ENCODE results near the gene GOLGA8B.
A peak's percentile ranks its signal among the peaks of the same experiment; 100 is the strongest.
"Not testable (repeated sequence)": the region's sequence is repeated elsewhere in the genome, so short reads cannot be mapped to it uniquely, and the experiment has no call there.

Gene GOLGA8B

DNA sequence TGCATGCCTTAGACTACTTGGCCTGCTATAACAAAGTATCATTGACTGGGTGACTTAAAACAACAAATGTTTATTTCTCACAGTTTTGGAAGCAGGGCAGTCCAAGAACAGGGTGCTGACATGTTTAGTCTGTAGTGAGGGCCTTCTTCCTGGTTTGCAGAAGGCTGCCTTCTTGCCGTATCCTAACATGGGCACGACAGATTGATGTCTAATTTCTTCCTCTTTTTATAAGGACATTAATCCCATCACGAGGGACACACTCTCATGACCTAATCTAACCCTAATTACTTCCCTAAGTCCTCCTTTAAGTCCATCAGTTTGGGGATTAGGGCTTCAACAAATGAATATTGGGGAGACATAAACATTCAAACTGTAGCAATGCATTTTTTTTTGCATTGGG lies 10.9 kb upstream of the GOLGA8B start:
- peak; percentile 37 for DNase-seq

DNA sequence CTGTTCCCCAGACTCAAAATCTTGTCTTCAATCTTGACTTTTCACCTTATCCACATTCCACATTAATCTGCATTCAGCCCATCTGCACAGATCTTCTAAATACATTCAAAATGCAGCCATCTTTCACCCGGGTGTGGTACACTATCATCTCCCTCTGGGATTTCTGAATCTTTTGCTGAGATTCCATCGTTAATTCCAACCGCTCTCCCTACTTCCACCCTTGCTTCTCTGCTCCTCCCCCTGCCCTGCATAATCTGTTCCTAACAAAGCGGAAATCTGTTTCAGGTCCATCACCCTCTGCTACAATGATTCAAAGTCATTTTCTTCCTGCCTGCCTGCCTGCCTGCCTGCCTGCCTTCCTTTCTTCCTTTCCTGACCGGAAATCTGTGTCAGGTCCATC lies 7.9 kb upstream of the GOLGA8B start:
- DNase-seq: no peak

DNA sequence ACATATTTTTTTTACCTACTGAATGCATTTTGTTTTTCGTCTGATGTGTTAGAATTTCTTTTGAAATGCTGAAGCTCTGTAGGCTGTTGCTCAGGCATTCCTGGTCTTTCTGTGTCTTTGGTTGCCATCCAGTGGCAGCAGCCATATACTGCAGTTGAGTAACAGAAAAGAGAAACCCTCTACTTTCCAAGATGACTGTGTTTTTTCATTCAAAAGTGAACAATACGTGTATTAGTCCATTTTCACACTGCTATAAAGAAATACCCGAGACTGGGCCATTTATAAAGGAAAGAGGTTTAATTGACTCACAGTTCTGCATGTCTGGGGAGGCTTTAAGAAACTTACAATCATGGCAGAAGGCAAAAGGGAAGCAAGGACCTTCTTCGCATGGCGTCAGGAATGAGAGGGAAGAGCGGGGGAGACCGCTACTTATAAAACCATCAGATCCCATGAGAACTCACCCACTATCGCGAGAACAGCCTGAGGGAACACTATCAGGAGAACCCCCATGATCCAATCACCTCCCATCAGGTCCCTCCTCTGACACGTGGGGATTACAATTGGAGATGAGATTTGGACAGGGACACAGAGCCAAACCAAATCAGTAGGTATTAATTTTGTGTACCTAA lies 4.7 kb upstream of the GOLGA8B start:
- peak; percentile 68 for DNase-seq

DNA sequence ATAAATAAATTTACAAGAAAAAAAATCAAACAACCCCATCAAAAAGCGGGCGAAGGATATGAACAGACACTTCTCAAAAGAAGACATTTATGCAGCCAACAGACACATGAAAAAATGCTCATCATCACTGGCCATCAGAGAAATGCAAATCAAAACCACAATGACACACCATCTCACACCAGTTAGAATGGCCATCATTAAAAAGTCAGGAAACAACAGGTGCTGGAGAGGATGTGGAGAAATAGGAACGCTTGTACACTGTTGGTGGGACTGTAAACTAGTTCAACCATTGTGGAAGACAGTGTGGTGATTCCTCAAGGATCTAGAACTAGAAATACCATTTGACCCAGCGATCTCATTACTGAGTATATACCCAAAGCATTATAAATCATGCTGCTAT lies 2.5 kb upstream of the GOLGA8B start:
- not testable (repeated sequence) for DNase-seq

DNA sequence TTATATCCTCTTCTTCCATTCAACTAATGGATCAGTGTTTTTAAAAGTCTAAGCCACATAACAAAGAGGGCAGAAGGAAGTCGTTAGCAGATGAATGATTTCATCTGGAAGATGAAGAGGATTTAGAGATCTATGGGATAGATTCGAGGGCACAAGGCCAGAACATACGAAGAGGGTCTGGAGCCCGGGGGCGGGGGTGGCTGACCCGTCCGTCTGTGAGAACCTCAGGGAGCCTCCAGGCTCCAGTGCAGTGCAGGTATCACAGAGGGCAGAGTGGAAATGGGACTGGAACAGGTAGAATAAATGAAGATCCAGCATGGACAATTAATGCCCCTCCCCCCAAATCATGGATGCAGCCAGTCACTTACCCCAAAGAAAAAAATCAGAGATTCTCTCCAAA lies 1.5 kb upstream of the GOLGA8B start:
- no peak for DNase-seq

DNA sequence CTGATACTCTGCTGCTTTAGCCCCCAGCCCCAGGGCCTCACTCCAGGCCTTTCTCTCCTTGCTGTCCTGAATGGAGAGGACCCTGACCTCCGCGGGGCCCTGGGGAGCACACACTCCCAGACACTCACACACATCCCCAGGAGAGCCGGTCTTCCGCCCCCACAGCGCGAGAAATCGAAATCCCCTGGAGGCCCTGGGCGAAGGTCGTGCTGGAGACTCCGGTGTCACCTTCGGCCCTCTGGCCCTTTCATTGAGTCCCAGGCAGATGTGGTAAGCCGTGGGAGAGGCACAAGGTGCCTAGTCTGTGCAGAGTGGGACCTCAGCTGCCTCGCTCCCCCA lies 848 bp upstream of the GOLGA8B start:
- no peak for DNase-seq

DNA sequence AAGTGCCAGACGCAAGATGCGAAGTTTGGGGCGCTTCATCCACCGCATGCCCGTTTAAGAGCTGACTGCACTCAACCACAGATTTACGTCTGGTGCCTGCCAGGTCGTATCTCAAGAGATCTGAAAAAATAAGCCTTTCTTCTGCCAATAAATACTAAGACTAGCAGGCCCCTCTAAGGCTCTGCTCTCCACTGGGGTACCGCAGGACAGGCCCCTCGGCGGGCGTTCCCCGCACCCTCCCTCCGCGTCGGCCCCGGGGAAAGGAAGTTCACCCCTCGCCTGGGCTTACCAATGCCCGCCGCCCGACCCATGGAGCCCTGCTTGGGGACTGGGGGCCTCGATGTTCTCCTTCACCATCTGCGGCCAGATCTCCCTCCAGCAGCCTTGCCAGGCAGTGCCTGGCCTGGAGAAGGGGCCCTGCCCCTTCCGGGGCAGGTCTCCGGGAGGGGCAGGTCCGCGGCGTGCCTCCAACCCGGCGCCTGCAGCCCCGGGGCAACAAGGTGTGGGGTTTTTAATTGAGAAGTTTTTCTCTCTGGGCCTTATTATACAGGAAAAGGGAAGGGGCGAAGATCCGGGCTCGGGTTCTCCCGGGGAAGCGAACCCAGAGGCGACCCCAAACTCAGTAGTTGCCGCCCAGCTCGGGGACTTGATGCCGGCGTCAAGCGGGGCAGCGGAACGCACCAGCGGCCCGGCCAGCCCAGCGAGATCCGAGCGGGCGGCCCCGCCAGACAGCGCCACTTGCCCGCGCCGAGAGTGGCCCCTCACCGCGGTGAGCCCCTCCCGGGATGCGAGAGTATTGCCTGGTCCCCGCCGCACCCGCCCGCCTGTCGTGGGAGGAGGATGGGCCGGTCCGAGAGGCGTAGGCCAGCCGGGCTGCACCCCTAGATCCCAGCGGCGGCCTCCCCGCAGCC lies 735 bp downstream of the GOLGA8B start:
- peak; percentile 37 for DNase-seq

DNA sequence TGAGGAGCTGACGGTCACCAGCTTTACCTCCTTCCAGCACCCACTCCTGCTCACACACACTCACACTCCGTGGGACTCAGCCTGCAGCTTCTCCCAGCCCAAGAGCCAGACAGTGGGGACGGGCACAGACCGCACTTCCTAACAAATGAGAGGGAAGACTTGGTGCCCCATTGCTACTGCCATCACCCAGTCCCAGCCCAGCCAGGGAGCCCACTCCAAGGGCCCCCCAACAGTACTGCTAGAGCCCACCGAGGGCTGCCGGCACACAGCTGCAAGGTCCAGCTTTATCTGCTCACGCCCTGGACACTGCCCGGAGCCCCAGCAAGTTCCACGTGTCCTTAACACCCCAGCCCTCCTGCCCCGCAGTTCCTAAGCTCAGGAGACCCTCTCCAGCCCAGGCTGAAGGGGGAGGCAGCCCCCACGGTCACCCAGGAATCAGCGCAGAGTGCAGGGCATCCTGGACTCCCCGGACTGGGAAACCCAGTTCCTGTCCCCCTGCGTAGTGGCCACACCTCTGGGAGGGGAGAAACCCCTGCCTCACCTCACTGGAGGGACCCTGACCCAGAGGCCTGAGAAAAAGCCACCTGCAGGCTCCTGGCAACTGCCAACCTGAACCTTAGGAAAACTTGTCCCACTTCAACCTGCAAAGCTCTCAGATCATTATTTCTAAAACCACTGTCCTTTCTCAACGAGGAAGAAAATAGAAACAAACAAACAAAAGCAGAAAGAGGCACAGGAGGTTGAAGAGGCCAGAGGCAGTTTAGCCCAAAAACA lies 1.6 kb downstream of the GOLGA8B start:
- not testable (repeated sequence) for DNase-seq

DNA sequence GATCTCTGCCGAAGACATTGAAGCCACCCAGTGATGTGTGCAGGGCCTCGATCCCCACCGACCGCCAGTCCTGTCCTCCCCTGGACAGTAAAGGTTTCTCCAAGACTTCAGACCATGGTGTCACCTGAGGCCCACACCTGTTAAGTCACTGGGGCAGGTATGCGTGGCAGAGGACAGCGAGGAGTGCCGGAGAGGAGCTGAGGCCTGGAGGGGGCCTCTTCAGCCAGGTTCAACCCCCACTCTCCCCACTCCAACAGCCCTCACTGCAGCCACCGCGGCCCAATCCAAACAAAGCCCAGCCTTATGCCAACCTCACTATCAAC lies 2.4 kb downstream of the GOLGA8B start:
- DNase-seq: no peak

DNA sequence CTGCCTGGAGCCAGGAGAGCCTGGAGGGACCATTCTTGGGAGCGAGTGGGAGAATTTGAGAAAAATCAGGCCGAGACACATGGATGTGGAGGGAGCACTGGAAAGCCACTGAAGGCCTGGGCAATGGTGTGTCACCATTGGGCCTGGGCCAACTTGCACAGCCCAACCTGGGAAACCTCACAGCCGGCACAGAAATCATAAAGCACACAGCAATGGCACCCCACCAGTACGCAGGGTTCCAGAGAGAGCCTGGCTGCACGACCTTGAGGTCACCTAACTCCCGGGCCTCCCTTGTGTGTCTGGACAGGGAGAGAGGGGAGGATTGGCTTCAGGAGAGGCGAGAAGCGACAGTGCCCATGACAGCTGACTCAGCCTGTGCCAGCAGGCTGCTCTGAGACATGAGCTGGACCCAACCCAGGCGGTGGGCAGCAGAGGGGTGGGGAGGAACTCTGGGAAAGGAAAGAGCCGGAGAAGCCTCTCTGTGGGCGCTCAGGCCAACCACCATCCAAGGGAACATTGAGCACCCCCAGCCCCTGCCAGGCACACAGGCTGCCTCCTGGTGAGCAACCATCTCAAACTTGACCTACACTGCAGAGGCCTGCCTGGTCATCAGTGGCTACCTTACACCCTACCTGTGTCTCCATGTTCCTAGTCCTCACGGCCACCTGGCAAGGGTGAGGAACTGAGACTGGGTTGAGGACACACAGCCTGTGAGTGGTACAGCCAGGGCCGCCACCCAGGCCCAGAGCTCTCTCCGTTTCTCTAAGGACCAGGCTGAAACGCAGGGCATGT lies 3.0 kb downstream of the GOLGA8B start:
- DNase-seq: not testable (repeated sequence)

DNA sequence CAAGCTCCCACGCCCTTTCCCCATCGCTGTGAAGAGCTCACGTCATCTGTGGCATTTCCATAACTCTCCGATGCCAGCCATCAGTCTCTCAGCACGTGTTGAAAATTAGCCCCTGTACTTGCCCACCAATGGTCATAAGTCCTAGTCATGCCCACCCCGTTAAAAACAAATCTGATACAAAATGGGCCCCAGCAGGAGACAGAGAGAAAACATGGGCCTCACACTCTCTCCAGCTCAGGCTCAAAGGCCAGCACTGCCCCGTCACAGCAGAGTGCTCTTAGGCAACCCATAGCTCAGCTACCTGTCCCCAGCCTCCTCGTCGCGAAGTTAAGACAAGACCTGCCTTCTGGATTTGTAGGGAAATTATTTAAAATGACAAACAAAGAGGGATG lies 5.2 kb downstream of the GOLGA8B start:
- no peak for DNase-seq

DNA sequence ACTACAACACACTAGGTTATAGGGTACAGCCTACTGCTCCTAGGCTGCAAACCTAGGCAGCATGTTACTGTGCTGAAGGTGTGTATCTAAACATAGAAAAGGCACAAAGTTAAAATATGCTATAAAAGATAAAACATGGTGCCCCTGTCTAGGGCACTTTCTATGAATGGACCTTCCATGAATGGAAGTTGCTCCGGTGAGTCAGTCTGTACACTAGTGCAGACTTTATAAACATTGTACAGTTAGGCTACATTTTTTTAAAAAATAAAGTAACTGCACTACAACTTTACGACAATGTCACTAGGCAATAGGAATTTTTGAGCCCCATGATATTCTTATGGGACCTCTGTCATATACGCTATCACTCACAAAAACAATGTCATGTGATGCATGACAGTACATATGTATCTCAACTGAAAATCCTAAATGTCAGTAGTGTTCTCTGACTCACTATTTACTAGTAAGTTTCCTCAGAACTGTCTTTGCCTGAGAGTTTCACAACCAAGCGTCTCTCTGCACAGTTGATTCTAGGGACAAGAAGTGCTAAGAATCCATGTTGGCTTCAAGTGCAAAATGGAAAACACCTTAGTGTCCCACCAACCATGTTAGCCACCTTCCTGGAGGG lies 5.7 kb downstream of the GOLGA8B start:
- DNase-seq: peak; percentile 45

DNA sequence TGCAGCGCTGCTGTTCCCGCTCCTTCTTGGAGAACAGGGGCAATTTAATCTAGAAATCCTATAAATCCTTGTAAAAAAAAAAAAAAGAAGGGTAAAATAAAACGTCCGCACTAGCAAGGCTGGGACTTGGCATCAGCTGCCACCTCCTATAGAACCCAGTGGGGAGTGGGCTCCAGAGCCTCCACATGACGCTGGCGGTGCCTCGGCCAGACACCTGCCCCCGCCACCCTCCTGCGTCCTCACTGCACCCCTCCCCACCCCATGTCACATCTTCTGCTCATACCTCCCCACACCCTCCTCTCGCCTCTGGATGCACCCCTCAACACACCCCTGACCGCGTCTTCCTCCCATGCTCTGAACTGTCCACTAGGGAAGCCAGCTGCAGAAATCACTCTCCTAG lies 8.4 kb downstream of the GOLGA8B start:
- not testable (repeated sequence) for DNase-seq

DNA sequence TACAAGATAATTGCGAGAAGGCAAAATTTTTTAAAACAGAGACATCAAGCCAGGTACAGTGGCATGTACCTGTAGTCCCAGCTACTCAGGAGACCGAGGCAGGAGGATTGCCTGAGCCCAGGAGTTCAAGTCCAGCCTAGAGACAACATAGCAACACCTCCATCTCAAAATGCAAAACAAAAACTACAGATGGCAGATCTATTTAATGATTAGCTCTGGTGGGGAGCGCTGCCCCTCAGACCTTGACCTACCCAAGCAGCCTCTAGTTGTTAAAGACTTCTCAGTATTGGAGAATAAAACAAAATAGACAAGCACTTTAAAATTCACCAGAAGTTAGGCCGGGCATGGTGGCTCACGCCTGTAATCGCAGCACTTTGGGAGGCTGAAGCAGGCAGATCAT lies 10.5 kb downstream of the GOLGA8B start:
- DNase-seq: not testable (repeated sequence)

DNA sequence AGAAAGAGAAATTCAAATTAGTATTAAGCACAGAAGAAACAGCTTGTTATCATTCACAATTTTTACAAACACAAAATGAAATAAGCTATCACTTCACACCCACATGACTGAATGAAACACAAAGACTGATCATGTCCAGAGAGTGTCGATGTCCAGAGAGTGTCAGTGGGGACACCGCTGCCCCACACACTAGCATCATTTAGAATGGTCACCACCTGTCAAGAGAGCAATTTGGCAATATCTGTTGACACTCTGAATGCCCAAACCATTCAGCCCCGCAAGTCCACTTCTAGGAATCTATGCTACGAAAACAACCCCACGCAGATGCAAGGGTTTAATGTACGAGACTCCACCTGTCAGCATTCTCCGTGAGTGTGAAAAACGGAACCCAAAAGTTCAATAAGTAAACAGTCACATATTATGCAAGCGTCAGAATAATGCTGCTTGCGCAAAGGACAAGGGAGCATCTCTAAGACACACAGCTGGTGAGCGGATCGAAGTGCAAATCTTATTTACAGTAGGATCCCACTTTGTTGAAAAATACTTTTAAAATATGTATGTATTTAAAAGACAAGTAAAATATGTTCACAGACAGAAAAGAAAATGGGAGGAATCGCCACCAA lies 11.3 kb downstream of the GOLGA8B start:
- not testable (repeated sequence) for DNase-seq

DNA sequence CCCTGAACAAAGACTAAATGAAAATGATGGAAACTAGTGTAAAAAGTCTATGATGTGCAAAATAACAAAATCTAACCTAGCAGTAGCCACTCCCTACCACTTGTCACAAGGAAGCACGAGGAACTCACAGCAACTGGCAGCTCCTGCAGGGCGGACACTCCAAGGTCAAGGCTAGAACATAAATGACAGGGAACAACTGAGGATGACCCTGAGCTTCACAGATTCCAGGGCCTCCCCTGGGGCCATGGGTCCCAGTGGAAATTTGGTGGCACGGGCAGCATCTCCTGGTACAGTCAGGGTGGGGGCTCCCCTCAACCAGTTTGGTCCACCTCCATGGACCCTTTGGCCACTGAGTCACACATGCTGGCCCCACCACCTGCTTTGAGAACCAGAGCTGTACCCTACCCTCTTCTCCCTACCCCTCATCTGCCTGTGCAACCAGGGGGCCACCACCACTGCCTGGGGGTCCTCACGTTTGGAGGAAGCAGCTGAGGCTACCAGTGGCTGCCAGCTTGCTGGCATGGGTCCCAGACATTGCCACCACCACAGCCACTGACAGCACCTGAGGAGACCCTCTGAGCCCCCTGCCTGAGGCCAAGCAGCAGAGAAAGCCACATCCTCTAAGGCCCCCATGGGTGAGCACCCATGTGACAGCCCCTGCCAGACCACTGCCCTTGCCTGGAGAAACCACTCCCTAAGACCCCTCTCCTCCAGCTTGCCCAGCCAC lies 13.6 kb downstream of the GOLGA8B start:
- not testable (repeated sequence) for DNase-seq

DNA sequence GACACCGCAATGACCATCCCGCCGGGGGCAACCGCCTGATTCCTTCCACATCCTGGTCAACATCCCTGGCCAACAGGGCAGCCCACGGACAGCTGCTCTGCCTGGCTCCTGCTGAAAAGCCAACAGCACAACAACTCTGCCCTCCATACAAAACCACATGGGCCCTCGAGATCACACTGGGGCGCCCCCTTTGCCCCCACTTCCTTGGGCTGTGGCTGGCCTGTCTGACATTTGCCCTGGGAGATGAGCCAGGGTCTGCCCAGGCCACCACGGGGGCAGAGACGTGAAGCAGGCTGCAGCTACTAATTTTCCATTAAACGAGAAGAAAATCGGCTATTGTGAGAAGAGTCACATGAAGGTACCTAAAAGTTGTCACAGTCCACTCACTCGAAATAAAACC lies 16.3 kb downstream of the GOLGA8B start:
- not testable (repeated sequence) for DNase-seq

DNA sequence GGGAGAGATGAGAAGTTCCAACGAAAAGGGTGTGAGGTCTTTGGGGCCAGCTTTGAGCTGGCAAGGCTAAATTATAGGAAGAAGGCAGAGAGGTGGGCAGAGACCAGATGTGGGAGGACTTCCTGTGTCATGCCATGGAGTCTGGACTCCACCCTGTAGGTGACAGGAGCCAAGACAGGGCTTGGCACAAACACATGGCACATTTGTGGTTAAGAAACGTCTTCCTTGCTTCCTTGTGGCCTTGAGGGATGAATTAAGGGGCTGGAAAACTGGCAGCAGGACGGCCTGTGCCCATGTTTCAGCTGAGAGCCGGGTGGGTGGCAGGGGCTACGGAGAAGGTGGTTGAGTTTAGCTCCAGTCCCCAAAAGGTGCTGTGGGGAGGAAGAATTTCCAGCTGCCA lies 18.7 kb downstream of the GOLGA8B start:
- DNase-seq: not testable (repeated sequence)

DNA sequence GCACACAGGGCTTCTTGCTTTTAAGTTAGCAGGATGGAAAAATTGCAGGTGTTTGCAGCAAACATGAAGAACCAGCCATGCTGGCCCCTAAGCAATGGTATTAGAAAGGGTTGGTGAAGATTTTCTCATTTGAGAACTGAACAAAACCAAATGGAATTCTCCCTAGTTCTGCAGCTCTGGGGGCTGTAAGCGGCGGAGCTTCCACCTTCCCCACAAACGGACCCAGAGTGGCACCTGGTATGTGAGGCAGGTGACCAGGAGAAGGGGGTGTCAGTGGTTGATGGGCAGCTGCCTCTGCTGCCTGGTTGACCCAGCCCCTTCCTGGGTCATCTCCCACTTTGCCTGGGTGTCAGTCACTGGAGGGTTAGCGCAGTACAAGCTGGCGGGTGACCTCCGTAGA lies 22.6 kb downstream of the GOLGA8B start:
- not testable (repeated sequence) for DNase-seq

DNA sequence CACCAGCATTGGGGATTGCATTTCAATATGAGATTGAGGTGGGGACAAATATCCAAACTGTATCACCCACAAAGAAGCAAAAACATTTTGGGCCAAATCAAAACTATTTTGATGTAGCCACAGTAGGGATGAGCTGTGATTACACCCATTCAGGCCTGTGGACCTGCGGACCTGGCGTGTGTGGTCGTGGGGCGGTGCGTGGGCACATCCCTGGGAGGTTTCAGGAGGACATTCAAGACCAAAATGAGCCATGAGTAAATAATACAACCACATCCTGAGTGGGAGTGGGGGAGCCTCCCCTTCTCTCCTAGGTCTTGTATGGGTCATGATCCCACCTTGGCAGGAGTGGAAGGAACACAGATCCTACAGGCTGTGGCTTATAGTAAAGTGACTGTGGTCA lies 23.7 kb downstream of the GOLGA8B start:
- not testable (repeated sequence) for DNase-seq

DNA sequence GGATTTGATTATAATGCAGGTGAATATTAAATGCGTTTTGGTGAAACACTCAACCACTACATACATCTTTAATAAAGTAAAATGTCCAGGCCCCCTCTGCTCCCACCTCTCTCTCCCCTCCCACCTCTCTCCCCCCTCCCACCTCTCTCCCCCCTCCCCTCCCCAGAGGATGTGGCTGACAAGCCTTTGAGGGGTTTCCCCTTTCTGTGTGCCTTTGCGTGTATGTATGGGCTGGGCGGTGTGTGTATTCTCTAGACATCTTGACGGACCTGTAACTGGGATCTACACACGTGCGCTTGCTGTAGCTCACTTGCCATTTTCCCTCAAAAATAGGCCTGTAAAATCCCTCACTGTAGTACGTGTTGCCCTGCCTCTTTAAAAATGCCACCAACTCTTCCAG lies 28.3 kb downstream of the GOLGA8B start:
- not testable (repeated sequence) for DNase-seq

Data from suppressor macrophage treated with lipopolysaccharide for 4 hours (primary cell).